GM21423 (cell line): ENCODE data around the gene TMEM51.

ENCODE experiments used
- ATAC-seq: cut with Tn5 transposase; IDR thresholded peaks from one replicate; pipeline ENCODE4 v1.9.1; 2021; ENCODE audit warnings: mild to moderate bottlenecking, moderate library complexity; ENCODE audit not compliant: unreplicated experiment

TMEM51 gene

GRCh38 chr1:15153184-15153841, at the start of gene TMEM51:
Gene TMEM51 (plus strand): TSS chr1:15153747. CDS start chr1:15215088, 61,341 bp downstream.
- ATAC-seq: no peak

DNA sequence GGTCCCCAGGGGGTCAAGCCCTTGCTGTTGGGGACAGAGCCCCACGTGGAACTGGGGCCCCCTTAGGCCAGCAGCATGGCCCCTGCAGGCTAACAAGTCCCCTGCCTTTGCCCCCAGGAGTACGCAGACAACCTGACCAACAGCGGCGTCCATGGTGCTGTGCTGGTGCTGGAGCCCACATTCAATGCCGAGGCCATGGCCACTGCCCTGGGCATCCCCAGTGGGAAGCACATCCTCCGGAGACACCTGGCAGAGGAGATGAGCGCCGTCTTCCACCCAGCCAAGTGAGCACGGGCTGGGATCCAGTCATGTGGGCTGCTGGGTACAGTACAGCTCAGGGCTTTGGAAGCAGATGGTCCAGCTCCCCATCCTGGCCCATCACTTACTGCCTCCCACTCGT, 49.6 kb upstream of the TMEM51 start:
- no peak for ATAC-seq

- no peak for ATAC-seq
Observed at GRCh38 chr1:15104768-15105167, 48.8 kb upstream of the TMEM51 start.

DNA sequence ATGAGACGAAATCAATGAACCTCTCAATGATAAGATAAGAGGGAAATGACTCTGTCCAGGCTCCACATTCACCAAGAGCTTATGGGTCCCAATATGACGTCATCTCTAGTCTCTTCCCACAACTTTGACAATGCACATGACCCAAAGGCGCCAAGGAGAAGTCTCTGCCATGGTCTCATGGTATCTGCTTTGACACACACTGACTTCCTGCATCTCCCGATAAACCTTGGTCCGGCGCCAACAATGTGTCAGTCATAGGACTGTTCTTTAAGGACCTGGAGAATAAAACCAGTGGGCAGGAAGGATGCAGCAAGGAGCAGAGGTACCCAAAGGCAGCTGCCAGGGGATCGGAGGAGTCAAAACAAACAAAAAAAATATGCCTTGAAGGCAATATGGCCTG, 46.9 kb upstream of the TMEM51 start:
- ATAC-seq: no peak

DNA sequence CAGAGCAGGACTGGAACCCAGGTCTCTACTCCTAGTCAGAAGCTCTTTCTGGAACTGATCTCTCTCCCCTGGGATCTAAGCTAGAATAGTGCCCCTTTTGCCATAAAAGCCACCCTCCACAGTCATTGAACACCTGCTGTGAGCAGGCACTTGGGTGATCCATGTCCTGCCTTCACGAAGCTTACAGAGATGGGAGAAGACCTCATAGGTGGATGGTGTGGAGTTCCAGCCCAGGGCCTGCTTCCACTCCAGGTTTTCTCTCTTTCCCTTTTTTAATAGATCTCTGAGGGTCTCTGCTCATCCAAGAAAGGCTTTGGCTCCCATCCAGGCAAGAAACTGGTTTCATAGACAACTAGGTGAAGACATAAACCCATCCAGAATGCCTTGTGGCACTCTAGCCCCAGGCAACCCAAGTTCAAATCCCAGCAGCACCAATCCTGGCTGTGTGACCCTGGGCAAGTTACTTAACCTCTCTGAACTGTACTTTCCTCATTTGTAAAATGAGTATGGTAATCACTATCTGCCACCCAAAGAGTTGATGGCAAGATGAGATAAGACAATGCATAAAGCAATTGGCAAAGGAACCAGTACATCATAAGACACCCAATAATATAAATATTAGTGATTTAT, 46.4 kb upstream of the TMEM51 start:
- no peak for ATAC-seq

GRCh38 chr1:15107911-15108310, 45.6 kb upstream of the TMEM51 start:
- ATAC-seq: no peak

DNA sequence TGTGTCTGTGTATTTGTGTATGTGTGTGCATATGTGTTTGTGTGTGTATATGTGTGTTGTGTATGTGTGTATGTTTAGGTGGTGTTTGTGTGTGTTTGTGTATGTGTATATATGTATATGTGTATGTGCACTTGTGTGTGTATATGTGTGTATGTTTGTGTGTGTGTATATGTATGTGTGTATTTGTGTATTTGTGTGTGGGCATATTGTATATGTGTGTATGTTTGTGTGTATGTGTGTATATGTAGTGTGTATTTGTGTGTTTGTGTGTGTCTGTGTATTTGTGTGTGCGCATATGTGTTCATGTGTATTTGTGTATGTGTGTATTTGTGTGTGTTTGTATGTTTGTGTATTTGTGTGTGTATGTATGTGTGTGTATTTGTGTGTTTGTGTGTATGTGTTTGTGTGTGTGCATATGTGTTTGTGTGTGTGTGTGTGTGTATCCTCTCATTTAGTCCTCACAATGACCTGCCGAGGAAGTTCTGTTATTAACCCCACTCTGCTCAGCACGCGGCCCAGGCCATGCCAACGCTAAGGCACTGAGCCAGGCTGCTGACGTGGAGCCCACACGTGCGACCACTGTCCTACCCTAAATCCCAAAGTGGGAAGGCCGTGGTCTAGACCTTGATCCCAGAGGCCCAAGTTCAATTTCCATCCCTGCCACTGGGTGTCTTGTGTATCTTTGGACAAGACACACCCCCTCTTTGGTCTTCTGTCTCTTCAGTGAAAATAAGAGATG, 43.2 kb upstream of the TMEM51 start:
- ATAC-seq: no peak

- no peak for ATAC-seq
Observed at GRCh38 chr1:15110867-15111230, 42.7 kb upstream of the TMEM51 start.

GRCh38 chr1:15113146-15113545, 40.4 kb upstream of the TMEM51 start:
- no peak for ATAC-seq

GRCh38 chr1:15114884-15115283, 38.7 kb upstream of the TMEM51 start:
- no peak for ATAC-seq

DNA sequence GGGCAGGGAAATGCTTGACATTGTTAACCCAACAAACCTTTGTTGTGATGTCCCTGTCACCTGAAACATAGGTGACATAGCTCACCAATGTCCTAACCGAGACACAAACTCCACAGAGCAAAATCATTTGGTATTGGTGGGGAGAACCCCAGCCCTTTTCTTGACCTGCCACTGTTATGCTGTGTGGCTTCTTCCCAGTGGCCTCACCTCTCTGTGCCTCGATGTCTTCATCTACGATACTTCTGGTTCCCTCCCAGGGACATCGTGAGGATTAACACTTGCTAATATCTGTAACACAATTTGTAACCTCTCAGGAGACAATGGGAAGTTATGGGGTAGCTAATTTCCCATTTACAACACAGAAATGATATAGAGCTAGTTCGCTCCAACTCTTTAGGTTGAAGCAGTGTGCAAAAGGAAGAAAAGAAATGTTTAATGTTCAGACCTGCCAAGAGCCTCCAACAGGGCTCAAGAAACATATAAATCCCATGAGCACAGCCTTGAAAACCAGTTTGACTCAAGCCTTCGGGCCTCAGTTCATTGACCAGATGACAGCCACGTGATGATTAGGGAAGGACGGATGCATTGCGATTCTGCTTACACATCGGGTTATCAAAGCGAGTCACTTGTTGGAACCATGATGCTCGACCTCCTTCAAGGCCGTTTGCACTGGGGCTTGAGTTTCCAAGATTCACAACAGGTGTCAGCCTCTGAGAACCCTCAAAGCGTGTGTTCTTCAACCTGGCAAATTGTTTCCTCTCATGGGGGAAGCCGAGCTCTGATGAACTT, 37.8 kb upstream of the TMEM51 start:
- no peak for ATAC-seq

- no peak for ATAC-seq
Observed at GRCh38 chr1:15116966-15117365, 36.6 kb upstream of the TMEM51 start.

DNA sequence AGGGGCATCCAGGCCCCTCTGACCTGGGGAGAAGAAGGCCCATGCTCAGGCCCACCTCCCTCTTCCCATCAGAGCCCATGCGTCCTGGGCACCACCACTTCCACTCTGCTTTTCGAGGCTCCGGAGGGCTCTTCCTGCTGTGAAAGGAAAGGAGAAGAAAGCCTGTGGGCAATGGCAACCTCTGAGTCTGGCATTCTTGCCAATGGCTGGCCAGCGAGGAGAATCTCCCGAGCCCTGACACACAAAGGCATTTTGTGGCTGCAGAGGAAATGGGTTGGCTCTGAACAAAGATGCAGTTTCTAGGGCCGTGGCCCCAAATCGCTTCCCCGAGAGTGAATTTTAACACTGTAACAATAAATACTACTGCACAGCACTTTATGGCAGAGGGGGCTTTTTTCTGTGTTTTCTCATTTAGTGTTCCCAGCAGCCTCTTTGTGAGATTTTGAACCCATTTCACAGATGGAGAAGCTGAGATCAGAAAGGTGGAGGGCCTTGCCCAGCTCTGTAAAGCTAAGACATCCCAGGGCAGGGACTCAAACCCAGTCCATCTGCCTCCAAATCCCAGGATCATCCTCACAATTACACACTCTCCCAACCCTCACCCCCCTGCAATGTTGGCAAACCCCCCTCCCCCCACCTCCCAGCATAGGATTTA, 35.7 kb upstream of the TMEM51 start:
- no peak for ATAC-seq

GRCh38 chr1:15118579-15118978, 35.0 kb upstream of the TMEM51 start:
- ATAC-seq: no peak

- ATAC-seq: no peak
Observed at GRCh38 chr1:15120251-15120945, 33.1 kb upstream of the TMEM51 start.

DNA sequence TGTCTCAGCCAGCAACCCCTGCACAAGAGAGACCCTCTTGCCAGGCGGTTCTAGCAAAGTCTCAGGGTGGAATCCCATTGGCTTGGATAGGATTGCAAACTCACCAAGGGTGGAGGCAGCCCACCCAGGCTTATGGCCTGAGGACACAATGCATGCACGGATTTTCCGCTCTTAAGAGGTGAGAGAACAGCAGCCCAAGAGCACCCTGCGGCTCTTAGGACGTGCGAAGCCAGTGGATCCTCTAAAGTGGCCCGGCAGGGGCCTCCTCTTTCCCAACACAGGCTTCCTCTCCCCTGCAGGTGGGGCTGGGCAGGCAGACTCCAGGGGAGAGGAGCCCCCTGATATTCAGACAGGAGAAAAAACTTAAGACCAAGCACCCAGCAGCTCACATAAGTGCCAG, 31.2 kb upstream of the TMEM51 start:
- no peak for ATAC-seq

DNA sequence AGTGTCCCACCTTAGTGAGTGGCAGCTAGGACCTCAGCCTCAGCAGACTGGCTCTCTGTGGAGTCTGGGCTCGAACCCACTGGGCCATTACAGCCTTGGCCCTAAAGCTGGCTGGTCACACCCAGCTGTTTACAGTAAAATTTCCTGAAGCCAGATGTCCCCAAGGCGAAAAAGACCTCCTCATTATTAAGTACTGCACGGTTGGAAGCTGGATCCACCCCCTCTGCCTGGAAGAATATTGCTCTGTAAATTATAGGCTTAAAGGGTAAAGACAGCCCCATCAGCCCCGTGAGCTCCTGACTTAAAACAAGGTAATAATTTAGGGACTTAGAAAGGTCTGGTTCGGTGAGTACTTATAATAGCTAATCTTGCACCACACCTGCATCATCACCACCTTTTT, 30.3 kb upstream of the TMEM51 start:
- no peak for ATAC-seq

DNA sequence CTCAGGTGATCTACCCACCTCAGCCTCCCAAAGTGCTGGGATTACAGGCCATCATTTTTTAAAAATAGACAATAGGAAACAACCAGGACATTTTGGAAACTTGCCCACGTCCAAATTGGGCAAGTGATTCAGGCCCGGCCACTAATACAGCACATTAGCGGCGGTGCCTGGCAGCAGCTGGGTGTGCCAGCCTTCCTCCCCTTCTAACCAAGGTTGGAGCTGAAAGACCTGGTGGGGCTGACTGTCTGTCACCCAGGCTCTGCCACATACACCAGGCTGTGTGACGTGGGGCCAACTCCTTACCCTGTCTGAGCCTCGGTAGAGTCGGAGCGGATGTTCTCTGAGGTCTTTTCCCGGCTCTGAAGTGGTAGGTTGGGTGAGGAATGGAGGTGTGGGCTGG, 29.6 kb upstream of the TMEM51 start:
- ATAC-seq: no peak

GRCh38 chr1:15124362-15125100, 29.0 kb upstream of the TMEM51 start:
- ATAC-seq: no peak
